Measurements from ENCODE around the gene REL. TPM values are rescaled to one million over a fixed set of nuclear protein-coding genes. Genes with fewer than 3 reads are reported as not detected.
A peak's percentile ranks its signal among the peaks of the same experiment; 100 is the strongest.

The REL gene
- total and polyA plus RNA-seq, 2 of the 13 experiments (the other 11 are each of a cell fraction or from before 2014, with no cell fraction given) = 3.7 to 7.0 TPM

- TF ChIP-seq ATF6 (CRISPR knock-in tag; conservative IDR thresholded peaks at IDR 0.05) = no peak
- no peak for TF ChIP-seq USF2 (IDR thresholded peaks at IDR 0.05; ENCODE audit: low read depth, low read length)
- TF ChIP-seq USF2 (CRISPR knock-in tag; IDR thresholded peaks at IDR 0.05; ENCODE audit: borderline replicate concordance) = no peak
- TF ChIP-seq ZBTB10 (CRISPR knock-in tag; IDR thresholded peaks at IDR 0.05; ENCODE audit: borderline replicate concordance) = peak; percentile 82
- TF ChIP-seq ZNF563 (CRISPR knock-in tag; IDR thresholded peaks at IDR 0.05) = peak; percentile 71
- 0 out of 2 replicates have a peak, but pooled peaks have one; percentile 57 for TF ChIP-seq SNAPC5 (CRISPR knock-in tag; IDR thresholded peaks at IDR 0.05; ENCODE audit: borderline replicate concordance)
- TF ChIP-seq ZNF350 (CRISPR knock-in tag; IDR thresholded peaks at IDR 0.05; ENCODE audit: borderline replicate concordance, low read depth) = peak; percentile 95
- TF ChIP-seq POLR2AphosphoS2 (IDR thresholded peaks at IDR 0.05; ENCODE audit: low read depth, low read length) = 0 out of 2 replicates have a peak, but pooled peaks have one; percentile 61
- peak; percentile 61 for TF ChIP-seq ZNF143 (CRISPR knock-in tag; IDR thresholded peaks at IDR 0.05)
- peak; percentile 71 for TF ChIP-seq ZHX2 (IDR thresholded peaks at IDR 0.05; ENCODE audit: low read depth)
- TF ChIP-seq ZHX2 (CRISPR knock-in tag; IDR thresholded peaks at IDR 0.05; ENCODE audit: borderline replicate concordance) = peak; percentile 73; the same call in 1 of the 2 replicates
- peak; percentile 92 for TF ChIP-seq RBFOX2 (IDR thresholded peaks at IDR 0.05; ENCODE audit: low read depth, low read length)
- TF ChIP-seq POLR2A (IDR thresholded peaks at IDR 0.05; ENCODE audit: insufficient read depth in 1 of 2, low read depth in 2 of 2, low read length in 2 of 2) = peak; percentile 61 to 84
- peak; percentile 67 for TF ChIP-seq ZSCAN9 (CRISPR knock-in tag; IDR thresholded peaks at IDR 0.05; ENCODE audit: borderline replicate concordance)
- peak; percentile 94 for TF ChIP-seq SRSF1 (optimal IDR thresholded peaks at IDR 0.05; ENCODE audit: low read depth, low read length)
Observed at GRCh38 chr2:60881047-60881932, at the start of gene REL (continued).
